Left forelimb (tissue), 1 donor: ENCODE measurements around the gene LRMDA.

Source experiments
- DNase-seq: peaks from one replicate; pipeline ENCODE4 v3.0.0-alpha.2; 2018; ENCODE audit warnings: low spot score

Gene LRMDA

DNA sequence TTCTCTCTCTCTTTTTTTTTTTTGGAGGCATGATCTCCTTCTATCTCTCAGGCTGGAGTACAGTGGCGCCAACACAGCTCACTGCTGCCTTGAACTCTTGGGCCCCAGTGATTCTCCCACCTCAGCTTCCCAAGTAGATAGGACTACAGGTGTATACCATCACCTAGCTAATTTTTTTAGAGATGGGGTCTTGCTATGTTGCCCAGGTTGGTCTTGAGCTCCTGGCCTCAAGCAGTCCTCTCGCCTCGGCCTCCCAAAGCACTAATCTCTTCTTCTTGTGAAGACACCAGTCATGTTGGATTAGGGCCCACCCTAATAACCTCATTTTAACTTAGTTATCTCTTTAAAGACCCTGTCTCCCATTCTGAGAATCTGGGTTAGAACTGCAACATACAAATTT lies 45.6 kb downstream of the LRMDA start:
- no peak for DNase-seq

GRCh38 chr10:75477680-75478079 lies 46.3 kb downstream of the LRMDA start:
- DNase-seq: no peak

GRCh38 chr10:75480374-75480773 lies 49.0 kb downstream of the LRMDA start:
- no peak for DNase-seq

- DNase-seq: no peak
These were observed 51.8 kb downstream of the LRMDA start for GRCh38 chr10:75483188-75483587.

DNA sequence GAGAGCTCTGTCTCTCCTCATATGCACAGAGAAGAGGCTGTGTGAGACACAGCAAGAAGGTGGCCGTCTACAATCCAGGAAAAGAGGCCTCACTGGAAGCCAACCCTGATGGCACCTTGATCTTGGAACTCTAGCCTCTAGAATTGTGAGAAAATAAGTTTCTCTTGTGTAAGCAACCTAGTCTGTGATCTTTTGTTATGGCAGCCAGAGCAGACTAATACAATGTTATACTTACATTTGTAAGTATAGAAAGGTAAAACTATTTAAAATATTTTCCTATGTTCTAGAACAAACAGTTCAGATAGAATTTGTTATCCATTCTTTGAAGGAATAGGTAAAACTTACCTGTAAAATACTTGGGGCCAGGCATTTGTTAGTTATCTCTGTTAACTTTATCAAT lies 53.3 kb downstream of the LRMDA start:
- no peak for DNase-seq

DNA sequence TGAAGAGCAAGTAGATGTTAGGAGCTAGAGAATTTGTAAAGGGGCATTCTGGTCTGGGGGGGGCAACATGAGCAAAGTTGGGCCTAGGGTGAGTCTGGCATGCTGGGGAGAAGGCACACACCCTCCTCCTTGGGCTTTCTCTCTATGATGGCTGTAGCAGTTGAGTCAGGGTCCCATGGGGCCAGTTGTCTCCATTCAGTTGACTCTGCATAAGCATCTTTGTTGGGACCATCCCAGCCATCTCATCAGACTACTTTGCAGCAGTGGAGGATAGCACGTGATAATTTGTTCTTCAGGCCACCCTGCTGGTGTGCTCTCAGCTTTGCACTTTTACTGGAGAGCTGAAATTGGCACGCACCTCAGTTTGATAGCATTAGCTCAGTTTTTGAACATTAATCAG lies 55.2 kb downstream of the LRMDA start:
- no peak for DNase-seq

DNA sequence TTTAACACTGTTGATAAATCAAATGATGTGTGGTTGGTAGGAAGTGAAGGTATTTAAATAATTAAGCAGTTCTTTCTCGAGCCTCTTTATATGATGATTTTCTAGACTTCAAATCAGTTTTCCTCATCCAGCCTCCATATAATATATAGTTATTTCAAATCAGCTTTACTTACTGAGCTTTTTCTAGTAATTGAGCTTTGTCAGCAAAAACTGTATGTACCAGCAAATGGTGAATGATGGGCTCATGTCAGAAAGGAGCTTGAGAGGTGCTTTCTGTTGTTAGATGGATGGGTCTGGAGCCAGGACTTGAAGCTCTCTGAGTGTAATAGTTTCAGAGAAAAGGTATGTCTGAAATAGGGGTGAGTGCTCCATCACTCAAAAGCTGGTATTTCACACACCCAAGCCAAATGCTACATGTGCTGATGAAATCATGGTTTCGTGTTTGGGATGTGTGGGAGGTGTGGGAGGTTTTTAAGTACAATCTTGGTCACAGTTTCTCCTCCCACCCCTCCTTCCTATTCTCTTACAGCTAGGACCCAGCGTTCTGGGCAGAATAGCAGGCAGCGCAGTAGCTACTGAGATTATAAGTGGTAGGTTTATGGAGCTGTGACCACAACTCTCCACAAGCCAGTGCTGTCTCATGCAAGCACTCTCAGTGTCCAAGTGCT lies 55.8 kb downstream of the LRMDA start:
- no peak for DNase-seq

DNA sequence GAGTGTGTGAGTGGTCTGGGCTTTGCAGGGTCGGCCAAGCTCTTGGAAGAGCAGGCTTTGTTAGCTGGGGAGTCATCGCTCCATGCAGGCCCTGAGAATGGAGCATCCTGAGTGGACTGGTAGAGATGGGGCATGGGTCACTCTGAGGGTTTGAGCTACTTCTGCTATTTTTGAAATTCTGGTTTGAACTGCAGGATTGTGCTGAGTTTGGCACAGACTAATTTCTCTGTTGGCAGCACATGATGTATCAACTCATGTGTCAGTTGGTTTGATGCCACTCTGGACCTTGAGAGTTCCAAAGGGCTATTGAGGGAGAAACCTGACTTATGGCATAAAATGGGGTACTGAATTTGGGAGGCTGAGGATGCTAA lies 56.3 kb downstream of the LRMDA start:
- DNase-seq: no peak

DNA sequence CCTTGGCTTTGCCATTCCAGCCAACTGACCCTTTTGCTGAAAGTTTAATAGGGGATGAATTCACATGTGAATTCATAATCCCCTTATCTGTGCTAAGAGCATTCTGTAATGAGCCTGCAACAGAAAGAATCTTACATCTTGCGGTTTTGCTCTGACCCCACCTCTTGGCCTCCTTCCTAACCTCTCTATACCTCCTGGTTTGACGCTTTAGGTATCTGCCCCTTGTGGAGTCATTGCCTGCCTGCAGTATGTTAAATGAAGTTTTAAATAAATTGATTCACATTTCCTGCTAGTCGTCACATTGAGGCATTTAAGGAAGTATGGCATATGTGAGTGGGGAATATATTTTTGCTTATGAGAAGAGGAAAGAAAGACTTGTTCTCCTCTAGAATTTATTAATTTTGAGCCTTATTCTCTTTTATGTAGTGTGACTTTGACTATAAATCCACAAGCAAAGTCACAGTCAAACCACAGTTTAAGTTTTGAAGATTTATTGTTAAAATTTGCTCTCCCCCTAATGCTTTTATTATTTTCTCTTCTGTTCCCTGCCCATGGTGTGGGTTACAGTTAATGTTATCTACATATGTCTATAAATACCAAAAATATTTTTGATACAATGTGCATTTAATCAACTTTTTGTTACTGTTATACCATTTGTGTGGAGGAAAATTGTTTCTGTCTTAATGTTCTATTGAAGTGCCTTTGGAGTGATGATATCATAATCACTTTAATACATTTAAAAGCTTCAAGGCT lies 60.9 kb downstream of the LRMDA start:
- no peak for DNase-seq

GRCh38 chr10:75493464-75493863 lies 62.0 kb downstream of the LRMDA start:
- no peak for DNase-seq

GRCh38 chr10:75495434-75496190 lies 64.2 kb downstream of the LRMDA start:
- no peak for DNase-seq

DNA sequence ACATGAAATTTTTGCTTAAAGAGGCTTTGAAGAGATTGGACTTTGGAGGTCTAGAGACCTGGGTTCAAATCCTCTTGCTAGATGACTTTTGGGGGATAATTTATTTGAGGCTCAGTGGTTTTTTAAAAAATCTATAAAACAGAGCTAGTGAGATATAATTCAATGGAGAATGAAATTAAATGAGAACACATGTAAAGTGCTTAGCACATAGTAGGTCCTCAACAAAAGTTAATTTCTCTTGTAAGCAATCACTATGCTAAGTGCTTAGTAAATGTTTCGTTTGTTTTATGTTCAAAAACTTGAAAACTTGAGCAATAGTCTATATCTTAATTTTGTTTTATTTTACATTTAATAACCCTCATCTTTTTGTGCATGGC lies 64.8 kb downstream of the LRMDA start:
- DNase-seq: no peak

DNA sequence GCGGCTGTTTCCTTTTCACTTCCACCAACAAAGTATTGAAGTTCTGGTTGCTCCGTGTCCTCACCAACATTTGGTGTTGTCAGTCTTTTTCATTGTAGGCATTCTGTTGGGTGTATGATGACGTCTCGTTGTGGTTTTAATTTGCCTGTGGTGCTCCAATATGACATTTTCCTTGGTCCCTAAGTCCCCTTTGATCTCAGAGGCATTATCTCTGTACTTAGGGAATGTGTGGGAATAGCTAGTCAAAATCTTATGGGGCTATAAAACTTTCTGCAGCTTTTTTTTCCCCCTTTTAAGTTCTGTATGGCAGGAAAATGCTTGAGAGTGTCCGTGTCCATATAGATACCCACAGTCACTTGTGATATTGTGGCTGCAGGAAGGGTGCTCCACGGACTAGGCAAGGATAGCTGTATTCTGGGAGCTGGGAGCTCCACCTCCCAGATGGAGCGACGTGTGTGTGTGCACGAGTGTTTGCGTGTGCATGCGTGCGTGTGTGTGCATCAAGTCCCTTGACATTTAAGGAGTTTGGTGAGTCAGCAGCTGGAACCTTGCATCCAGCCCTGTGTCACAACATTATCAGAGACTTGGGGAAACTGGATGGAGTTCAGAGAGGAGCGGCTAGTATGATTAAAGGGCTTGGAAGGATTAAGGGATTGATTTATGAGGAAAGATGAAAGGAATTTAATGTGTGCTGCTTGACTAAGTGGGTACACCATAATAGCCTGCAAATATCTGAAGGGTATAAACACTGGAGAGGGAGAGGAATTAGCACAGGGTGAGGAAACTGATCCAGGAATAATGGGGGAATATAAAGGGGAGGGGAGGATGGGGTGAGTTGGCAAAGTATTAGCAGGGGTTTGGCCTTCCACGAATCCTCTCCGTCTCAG lies 66.8 kb downstream of the LRMDA start:
- DNase-seq: no peak

- DNase-seq: no peak
These were observed 67.5 kb downstream of the LRMDA start for GRCh38 chr10:75498884-75499350.

GRCh38 chr10:75499556-75500160 lies 68.2 kb downstream of the LRMDA start:
- DNase-seq: no peak

DNA sequence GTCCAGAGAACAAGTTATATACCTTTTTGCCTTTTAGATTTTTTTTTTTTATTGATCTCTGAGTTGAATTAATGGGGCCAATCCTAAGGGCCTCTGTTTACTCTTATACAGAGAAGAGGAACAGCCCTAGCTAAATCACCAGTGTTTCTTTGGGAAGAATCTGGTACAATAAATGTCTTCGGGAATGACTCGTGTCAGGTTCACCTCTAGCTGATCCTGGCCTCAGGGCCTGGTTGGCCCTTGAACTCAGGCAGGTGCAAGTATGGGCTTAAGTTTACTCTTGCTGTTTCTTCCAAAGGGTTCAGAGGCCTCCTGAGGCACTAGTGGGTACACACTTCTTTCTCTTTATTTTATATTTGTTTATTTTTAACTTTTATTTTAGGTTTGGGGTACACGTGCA lies 71.0 kb downstream of the LRMDA start:
- DNase-seq: no peak

DNA sequence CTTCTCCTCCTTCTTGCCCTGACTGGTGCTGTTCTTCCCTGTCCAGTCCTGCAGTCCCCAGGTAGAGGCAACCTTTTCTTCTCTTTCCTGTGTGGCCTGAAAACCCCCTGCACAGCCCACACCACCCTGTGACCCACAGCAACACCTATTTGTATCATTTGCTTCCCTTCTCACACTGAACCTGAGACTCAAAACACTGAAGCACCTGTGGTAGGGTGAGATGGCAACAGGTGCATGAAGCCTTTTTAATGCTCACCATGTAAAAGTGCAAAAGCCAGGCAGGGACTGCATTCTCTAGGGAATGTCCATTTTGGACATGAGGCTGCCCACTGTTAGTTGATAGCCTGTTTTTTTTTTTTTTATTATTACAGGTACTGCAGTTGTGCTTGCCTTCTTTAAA lies 71.4 kb downstream of the LRMDA start:
- DNase-seq: no peak

DNA sequence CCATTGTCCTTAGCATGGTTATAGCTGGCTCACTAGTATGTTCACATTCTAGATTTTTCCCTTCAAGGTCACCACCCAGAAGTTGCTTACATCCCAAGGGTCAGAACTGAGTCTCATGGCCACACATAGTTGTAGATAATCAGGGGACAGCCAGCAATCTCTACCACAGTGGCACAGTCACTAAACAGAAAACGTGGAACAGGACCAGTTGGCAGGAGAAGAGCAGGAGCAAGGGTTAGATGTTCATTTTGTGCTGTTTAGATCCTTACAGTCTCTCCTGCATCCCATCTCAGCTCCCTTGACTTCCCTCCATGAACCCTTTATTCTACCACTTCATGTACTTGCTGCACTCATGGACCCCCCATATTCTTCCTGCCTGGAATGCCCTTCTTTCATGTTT lies 73.9 kb downstream of the LRMDA start:
- DNase-seq: no peak

DNA sequence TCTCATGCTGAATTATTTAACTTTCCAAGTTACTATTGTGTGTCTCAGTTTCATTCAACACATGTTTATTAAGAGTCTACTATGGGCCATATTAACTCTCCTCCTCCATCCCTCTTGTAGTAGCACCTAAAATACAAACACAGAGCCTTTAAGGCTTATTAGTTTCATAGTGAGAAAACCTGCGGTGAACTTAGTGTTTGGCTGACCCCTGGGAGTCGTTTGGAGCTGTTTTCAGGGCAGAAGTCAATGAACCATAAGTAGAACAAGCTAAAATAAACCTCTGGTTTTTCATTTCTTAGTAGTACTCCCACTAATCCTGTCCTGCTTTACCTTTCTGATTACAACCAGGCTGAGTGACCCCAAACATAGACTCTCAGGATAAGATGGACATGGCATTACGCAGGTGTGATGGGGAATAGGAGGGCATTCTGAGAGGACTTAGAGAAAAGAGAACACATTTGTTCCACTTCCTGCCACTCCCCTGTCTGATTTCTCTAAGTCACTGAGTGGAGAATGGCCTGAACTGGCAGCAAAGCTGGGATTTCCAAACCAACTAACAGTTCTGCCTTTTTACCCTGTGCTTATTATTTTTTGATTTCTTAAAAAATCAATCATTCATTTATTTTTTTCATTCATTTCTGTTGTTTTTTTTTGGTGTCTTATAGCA lies 74.5 kb downstream of the LRMDA start:
- no peak for DNase-seq

DNA sequence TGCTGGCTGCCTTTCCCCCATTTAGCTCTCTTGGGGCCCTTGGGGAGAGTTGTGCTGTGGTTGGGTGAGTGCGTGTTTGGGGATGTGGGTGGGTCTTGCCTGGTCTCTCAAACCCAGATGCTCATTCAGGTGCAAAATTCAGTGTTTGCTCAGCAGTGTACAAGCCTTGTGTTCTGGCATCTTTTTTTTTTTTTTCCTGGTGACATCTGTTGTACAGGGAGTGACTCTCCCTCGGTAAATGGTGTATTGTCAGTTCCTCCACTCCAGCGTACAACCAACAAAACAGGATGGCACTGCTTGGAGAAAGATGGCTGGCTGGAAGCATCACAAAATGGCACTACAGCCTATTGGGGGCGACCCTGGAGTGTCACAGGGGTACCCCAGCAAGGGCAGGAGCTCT lies 75.5 kb downstream of the LRMDA start:
- no peak for DNase-seq

GRCh38 chr10:75507469-75507868 lies 76.0 kb downstream of the LRMDA start:
- no peak for DNase-seq
